NCI-H748 treated with DMSO at 0.1 percent for 48 hours (cell line): ENCODE measurements around the gene NGEF.

Experiments used
- DNase-seq: peaks from one replicate; lab custom pipeline; 2025; lab: John Stamatoyannopoulos, UW

Gene NGEF

GRCh38 chr2:232997749-232998665 lies 15.0 kb downstream of the NGEF start:
- no peak for DNase-seq

GRCh38 chr2:232994446-232994845 lies 18.6 kb downstream of the NGEF start:
- no peak for DNase-seq

DNA sequence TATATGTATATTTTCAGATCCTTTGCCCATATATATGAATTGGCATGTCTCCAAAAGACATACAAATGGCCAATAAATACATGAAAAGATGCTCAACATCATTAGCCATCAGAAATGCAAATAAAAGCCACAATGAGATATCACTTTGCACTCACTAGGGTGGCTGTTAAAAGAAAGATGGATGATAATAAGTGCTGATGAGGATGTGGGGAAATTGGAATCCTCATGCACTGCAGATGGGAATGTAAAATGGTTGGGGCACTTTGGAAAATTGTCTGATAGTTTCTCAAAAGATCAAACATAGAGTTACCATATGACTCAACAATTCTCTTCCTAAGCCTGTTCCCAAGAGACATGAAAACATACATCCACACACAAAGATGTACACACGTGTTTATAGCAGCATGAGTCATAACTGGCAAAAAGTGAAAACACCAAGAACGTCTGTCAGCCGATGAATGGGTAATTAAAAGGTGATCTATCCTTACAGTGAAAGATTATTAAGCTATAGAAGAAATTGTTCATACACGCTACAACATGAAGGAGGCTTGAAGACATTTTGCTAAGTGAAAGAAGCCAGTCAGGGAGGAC lies 19.7 kb downstream of the NGEF start:
- DNase-seq: no peak

GRCh38 chr2:232986155-232986554 lies 26.9 kb downstream of the NGEF start:
- DNase-seq: no peak

GRCh38 chr2:232984451-232985207 lies 28.4 kb downstream of the NGEF start:
- DNase-seq: no peak

GRCh38 chr2:232983669-232984140 lies 29.4 kb downstream of the NGEF start:
- no peak for DNase-seq

DNA sequence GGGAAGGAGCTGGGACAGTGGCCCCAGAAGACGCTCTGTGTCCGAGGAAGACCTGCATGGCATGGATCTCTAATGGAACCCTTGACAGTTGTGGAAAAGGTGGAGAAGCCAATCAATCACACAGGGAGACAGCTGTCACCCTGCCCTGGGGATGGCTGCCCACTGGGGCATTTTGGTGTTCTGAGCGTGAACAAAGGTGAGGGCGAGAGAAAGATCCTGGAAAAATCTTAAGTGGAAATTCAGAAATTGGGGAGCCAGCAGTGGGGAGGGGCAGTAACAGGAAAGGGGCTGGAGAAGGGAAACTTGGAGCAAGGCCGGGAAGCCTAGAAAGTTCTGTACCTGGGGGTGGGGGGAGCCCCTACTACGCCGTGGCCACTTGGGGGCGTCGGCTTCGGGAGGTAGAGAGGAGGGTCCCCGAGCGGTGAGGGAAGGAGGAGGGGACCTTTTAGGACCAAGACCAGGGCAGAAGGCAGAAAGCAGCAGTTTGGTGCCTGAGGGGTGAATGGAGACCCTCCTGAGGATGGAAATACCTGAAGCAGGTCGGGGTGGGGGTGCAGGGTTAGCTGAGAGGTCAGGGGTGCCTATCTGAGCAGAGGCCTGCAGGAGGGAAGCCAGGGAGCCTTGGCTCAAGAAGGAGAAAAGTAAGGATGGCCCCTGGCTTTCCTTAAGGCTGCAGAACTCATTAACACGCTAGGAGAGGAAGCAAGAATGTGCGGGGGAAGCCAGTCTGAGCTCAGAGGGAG lies 30.0 kb downstream of the NGEF start:
- DNase-seq: no peak

DNA sequence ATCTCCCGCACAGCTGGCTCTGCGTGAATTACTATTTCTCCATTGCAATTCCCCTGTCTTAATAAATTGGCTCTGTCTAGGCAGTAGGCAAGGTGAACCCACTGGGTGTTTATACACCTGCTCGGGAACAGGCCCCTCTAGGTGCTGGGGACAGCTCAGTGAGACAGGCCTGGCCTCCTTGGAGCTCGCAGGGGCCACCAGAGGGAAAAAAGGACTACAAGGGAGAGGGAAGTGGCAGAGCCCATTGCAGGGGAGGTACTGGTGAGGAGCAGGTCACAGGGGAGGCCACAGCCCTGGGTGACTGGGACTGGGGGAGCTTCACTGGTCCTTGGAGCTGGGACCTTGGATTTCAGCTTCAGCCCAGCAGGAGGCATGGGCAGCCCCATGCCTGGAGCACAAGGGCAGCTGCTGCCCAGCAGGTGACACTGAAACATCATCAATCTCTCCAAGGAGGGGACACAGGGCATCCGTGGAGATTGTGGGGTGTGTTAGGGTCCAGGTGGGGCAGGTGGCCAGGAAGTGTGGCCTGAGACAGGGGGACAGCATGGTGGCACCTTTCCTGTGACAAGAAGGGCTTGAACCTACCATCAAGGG lies 31.2 kb downstream of the NGEF start:
- no peak for DNase-seq

- no peak for DNase-seq
These were observed 31.7 kb downstream of the NGEF start for GRCh38 chr2:232981356-232981755.

GRCh38 chr2:232980683-232981082 lies 32.4 kb downstream of the NGEF start:
- no peak for DNase-seq

GRCh38 chr2:232979871-232980461 lies 33.1 kb downstream of the NGEF start:
- DNase-seq: no peak

- no peak for DNase-seq
These were observed 35.6 kb downstream of the NGEF start for GRCh38 chr2:232977438-232977971.

DNA sequence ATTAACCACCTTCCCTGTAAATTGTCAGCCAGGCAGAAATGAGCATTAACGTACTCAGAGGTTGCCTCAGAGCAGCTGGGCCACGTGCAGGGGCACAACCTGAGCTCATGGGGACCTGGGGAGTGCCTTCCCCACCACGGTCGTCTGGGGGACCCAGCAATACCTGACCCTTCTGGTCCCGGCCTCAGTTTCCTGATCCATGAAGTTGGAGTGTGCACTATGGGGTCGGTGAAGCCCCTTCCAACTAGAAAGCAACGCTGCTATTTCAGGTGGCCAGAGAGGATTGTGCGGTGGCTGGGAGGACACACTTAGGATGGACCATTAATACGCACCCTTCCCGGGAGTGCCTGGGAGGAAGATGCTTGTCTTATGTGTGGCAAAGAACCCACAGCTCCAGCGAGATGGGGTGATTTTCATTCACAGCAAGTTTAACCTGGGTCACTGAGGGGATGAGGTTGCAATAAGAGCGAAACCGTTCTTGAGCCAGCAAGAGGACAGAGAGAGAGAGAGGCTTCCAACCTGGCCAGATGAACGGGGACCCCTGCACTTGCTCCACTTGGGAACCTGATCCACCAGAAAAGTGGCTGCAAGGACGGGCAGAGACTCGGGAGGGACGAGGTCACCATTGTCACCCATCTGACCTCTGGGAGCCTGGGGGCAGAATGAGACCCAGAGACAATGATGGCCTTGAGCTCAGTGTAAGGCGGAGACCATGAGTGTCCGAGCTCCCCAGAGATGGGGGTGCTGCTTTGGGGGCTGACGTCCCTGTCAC lies 36.2 kb downstream of the NGEF start:
- DNase-seq: no peak

DNA sequence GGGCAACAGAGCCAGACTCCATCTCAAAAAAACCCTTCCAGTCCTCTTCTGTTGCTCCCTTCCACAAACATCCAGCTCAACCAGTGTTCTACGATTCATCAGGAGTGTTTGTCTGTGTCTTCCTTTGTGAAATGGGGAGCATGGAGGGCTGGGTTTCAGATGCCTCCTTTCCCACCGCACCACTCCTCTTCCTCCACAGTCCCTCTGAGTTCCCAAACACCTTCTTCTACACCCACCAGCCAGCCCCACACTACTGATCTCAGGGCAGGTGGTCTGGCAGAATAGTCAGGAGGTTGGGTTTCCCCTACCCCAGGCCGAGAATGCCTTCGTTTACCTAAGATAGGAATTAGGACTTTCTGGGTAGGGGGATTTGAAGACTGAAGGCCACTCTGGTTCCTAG lies 36.9 kb downstream of the NGEF start:
- no peak for DNase-seq

DNA sequence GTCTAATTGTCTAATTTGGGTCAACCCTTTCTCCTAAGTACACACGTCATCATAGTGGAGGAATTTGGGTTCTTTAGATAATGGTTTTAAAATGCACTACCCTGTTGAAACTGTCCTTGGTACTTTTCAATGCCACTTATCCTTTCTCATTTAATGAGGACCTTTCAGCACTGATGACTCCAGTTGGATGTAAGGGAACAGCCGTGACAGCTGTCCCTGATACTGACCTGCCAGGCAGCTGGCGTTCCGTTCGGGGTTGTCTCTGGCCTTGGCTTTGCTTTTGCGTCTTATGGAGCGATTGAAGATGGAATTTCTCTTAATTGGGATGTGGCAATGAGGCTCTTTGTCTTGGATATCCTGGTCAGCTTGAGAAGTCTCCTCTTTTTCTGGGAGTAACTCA lies 38.7 kb downstream of the NGEF start:
- no peak for DNase-seq

DNA sequence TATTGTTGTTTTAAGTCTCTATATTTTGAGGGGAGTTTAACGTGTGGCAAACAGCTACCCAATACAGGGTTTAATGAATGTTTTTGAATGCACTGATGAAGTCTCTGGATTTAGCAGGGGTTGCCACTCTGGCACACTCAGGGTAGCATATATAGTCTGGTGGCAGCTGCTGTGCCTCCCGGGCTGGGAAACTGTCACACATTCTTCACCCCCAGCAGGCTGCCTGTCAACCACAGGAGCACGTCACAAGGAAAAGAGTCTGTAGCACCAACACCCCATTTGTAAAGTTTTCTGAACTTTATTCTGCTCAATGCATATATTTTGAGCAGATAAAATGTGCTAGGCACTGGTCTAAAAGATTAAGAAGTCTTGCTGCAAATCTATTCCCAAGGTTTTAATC lies 39.3 kb downstream of the NGEF start:
- DNase-seq: no peak

DNA sequence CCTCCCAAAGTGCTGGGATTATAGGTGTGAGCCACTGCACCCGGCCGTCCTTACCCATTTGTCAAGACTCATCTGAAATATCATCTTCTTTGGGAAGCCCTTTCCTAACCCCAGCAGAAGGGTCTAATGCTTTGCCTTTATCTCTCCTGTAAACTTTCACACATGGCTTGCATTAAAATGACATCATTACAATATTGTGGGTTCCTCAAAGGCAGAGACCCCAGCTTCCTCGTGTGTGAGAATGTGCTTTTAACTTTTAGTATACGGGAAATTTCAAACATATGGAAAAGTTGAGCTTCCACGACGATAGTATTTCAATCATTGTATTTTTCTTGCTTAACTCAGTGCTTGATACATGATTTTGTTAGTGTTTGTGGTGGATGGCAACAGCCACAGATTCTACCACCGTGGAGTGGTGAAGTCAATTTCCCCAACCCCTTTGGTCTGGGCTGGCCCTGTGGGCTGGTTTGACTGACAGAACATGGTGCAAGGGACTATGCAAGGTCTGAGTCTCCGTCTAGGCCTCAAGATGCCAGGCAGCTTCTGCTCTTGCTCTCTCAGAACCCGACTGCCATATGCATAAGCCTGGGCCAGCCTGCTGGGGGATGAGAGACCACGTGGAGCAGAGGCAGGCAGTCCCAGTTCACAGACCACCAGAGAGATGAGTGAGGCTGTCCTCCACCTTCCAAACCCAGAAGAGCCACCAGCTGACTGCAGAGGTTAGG lies 39.9 kb downstream of the NGEF start:
- no peak for DNase-seq

DNA sequence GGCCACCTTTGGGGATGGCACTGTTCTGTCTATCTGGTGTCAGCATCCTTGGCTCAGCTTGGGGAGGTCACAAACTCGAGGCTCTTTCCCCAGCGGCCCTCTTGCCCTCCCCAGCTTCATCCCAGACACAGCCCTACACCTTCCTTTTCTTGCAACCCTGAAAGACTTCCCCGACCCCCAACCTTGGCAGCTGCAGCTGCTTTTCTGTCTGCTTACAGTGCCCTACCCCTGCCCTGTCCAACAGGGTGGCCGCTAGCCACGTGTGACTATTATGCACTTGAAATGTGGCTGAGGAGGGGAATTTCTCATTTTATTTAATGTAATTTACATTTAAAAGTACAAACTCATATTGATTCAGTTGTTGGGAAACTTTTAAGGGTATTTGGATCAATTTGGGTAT lies 41.3 kb downstream of the NGEF start:
- no peak for DNase-seq

GRCh38 chr2:232970051-232970450 lies 43.0 kb downstream of the NGEF start:
- no peak for DNase-seq
